Caco-2 (cell line): Measurements from ENCODE around the gene SLC2A4. TPM values are rescaled to one million over a fixed set of nuclear protein-coding genes. Genes with fewer than 3 reads are reported as not detected.

ENCODE experiments used
- BruUV-seq: library from RNA; stranded (reverse); fragments of 400-500 nt; replicated peaks from 2 replicates; lab custom pipeline; 2021; lab: Mats Ljungman, UMichigan
- CTCF ChIA-PET: fragments of 300-600 bp; sonication (Branson Sonifier 250); formaldehyde crosslinking; loops from one replicate; lab custom pipeline; 2022; ENCODE audit warnings: antibody characterized with exemption; lab: Charles Lee
- POLR2A ChIA-PET: fragments of 300-600 bp; sonication (Branson Sonifier 250); formaldehyde crosslinking; loops from one replicate; lab custom pipeline; 2022; ENCODE audit warnings: antibody characterized with exemption; lab: Charles Lee
- DNase-seq, 2 experiments: peaks; one replicate each; pipeline versions ENCODE4 v3.0.0 to v3.0.0-alpha.2; 2020 to 2022
- H3K27me3 ChIP-seq: replicated peaks from 2 replicates; pipeline ENCODE4 v1.6.0; 2011; ENCODE audit warnings: low read length; ENCODE audit not compliant: control insufficient read depth, insufficient read depth
- H3K36me3 ChIP-seq: 2 replicates; pipeline ENCODE4 v1.5.1; 2011; ENCODE audit warnings: low read length; ENCODE audit not compliant: control insufficient read depth, insufficient read depth
- H3K4me1 ChIP-seq: fragments of 250-450 bp; sonication (Bioruptor Pico); 2 replicates; pipeline ENCODE4 v1.5.1; 2020; ENCODE audit warnings: mild to moderate bottlenecking
- H3K4me3 ChIP-seq: 2 replicates; pipeline ENCODE4 v1.5.1; 2011; ENCODE audit warnings: low read depth, mild to moderate bottlenecking, control low read depth, low read length
- H3K9me3 ChIP-seq: fragments of 250-450 bp; sonication (Bioruptor Pico); 2 replicates; pipeline ENCODE4 v1.5.1; 2020; ENCODE audit warnings: mild to moderate bottlenecking, moderate library complexity
- H3K27ac Mint-ChIP-seq: one replicate; pipeline ENCODE4 v1.8.0; 2022; ENCODE audit warnings: mixed read lengths; ENCODE audit not compliant: unreplicated experiment
- H3K27me3 Mint-ChIP-seq: one replicate; pipeline ENCODE4 v1.8.0; 2022; ENCODE audit warnings: mixed read lengths; ENCODE audit not compliant: insufficient read depth, unreplicated experiment
- H3K36me3 Mint-ChIP-seq: one replicate; pipeline ENCODE4 v1.8.0; 2022; ENCODE audit warnings: mild to moderate bottlenecking, mixed read lengths; ENCODE audit not compliant: insufficient read depth, unreplicated experiment
- H3K4me1 Mint-ChIP-seq: one replicate; pipeline ENCODE4 v1.8.0; 2022; ENCODE audit warnings: low read depth, mixed read lengths; ENCODE audit not compliant: unreplicated experiment
- H3K4me3 Mint-ChIP-seq: one replicate; pipeline ENCODE4 v1.8.0; 2022; ENCODE audit warnings: mild to moderate bottlenecking, moderate library complexity, mixed read lengths; ENCODE audit not compliant: unreplicated experiment
- H3K9me3 Mint-ChIP-seq: one replicate; pipeline ENCODE4 v1.8.0; 2022; ENCODE audit warnings: mixed read lengths; ENCODE audit not compliant: unreplicated experiment
- intact Hi-C: fragments of 100-400 bp; cut with micrococcal nuclease; formaldehyde crosslinking; loops from one replicate; pipeline ENCODE4 v1.10.0; 2022; ENCODE audit not compliant: unreplicated experiment
- total RNA-seq: library from RNA; stranded (reverse); gene quantifications from 2 replicates; pipeline ENCODE4 v1.2.3, GENCODE V29; 2022
- TF ChIP-seq, protein P1 (sequence below), 2 experiments: fragments of 200-600 bp in 1 of 2; IDR thresholded peaks; 1 replicate in 1 of 2; 2 replicates in 1 of 2; pipeline versions ENCODE4 v1.5.1 to v1.8.0; 2011 to 2022; ENCODE audit warnings: antibody characterized with exemption in 1 of 2, control low read depth in 1 of 2, inconsistent platforms in 1 of 2, low read depth in 1 of 2, low read length in 1 of 2, mild to moderate bottlenecking in 1 of 2, moderate library complexity in 1 of 2; ENCODE audit not compliant: insufficient read depth in 1 of 2, severe bottlenecking in 1 of 2, unreplicated experiment in 1 of 2

Gene SLC2A4
- total RNA-seq, 1 experiment from 2014 or later, result 0.88 TPM

DNA sequence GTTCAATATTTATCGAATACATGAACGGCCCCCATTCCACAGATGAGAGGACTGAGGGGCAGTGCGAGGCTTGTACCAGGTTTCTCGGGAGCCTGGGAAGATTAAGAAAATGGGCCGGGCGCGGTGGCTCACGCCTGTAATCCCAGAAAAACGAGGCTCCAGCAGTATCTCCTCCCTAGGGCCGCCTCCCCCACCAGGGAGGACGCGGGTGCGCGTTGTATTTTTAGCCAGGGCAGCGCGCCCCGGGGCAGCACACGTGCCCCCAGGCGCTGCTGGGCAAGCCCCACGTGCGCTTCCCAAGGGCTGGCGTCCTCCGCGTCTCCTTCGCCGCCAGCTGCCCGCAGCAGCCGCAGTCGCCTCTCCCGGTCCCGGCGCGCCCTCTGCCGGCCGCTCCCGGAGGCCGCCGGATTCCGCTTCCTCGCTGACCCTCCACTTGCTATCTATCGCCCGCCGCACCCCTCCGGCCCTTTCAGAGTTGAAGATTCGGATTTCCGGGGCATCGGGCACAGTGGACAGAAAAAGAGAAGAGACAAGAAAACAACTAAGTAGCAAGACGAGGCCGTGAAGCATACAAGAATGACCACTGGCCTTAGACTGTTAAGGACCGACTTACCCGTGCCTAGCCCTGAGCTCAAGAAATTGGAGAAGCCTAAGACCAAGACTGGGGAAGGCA, 14.8 kb downstream of the SLC2A4 start:
- H3K4me1 Mint-ChIP-seq, result peaks cover 6% of the 10 kb centered on the region
- no peaks in the 10 kb centered on the region for H3K27me3 ChIP-seq
- H3K4me1 ChIP-seq, result 0 out of 2 replicates have a peak, but pooled peaks cover 10% of the 10 kb centered on the region
- H3K36me3 Mint-ChIP-seq, result no peaks in the 10 kb centered on the region
- CTCF ChIA-PET, result interaction anchor here (0.7 to 1.5 kb wide), 4 partner anchors 13 to 48 kb away, joined by 3 to 20 read pairs (median 3); partner anchors contain the start of gene SLC2A4
- H3K27me3 Mint-ChIP-seq, result no peaks in the 10 kb centered on the region
- intact Hi-C loops, result no loop called here
- BruUV-seq, result no TSS peak
- H3K9me3 Mint-ChIP-seq, result no peaks in the 10 kb centered on the region
- no peaks in the 10 kb centered on the region for H3K9me3 ChIP-seq
- peak overlapping the region; percentile 43 for H3K4me3 Mint-ChIP-seq
- TF ChIP-seq, protein P1, sequence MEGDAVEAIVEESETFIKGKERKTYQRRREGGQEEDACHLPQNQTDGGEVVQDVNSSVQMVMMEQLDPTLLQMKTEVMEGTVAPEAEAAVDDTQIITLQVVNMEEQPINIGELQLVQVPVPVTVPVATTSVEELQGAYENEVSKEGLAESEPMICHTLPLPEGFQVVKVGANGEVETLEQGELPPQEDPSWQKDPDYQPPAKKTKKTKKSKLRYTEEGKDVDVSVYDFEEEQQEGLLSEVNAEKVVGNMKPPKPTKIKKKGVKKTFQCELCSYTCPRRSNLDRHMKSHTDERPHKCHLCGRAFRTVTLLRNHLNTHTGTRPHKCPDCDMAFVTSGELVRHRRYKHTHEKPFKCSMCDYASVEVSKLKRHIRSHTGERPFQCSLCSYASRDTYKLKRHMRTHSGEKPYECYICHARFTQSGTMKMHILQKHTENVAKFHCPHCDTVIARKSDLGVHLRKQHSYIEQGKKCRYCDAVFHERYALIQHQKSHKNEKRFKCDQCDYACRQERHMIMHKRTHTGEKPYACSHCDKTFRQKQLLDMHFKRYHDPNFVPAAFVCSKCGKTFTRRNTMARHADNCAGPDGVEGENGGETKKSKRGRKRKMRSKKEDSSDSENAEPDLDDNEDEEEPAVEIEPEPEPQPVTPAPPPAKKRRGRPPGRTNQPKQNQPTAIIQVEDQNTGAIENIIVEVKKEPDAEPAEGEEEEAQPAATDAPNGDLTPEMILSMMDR (IDR thresholded peaks at IDR 0.05; ENCODE audit: insufficient read depth in 1 of 2, low read depth in 1 of 2, low read length in 1 of 2, severe bottlenecking in 1 of 2, unreplicated experiment in 1 of 2), result peak; percentile 66 to 76
- H3K27ac Mint-ChIP-seq, result peak overlapping the region; percentile 54
- peak; percentile 69 to 84 for DNase-seq
- H3K4me3 ChIP-seq, result peak overlapping the region; percentile 12; the same call in 1 of the 2 replicates
- H3K36me3 ChIP-seq, result no peaks in the 10 kb centered on the region
- POLR2A ChIA-PET, result no interaction called here

DNA sequence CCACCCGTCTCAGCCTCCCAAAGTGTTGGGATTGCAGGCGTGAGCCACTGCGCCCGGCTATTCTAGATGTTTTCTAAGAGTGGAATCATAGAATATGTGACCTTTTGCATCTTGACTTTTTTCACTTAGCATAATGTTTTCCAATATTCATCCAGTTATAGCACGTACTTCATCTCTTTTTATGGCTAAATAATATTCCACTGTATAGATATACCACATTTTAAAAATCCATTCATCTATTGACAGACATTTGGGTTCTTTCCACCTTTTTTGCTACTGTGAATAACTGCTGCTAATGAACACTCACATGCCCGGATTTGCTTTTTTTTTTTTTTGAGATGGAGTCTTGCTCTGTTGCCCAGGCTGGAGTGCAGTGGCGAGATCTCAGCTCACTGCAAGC, 22.7 kb downstream of the SLC2A4 start:
- intact Hi-C loops, result no loop called here
- no TSS peak for BruUV-seq
- POLR2A ChIA-PET, result no interaction called here
- H3K27ac Mint-ChIP-seq, result no peak overlapping the region
- no peak for DNase-seq
- H3K4me3 Mint-ChIP-seq, result no peak overlapping the region
- Histone ChIP-seq H3K4me1 (no peaks in the 10 kb centered on the region; the same call in 1 of the 2 replicates), H3K36me3 (no peaks in the 10 kb centered on the region), H3K4me3 (no peak overlapping the region), H3K27me3 (no peaks in the 10 kb centered on the region), H3K9me3 (no peaks in the 10 kb centered on the region)
- TF ChIP-seq, protein P1 (IDR thresholded peaks at IDR 0.05; ENCODE audit: insufficient read depth in 1 of 2, low read depth in 1 of 2, low read length in 1 of 2, severe bottlenecking in 1 of 2, unreplicated experiment in 1 of 2), result no peak
- H3K36me3 Mint-ChIP-seq, result peaks cover 24% of the 10 kb centered on the region
- H3K27me3 Mint-ChIP-seq, result no peaks in the 10 kb centered on the region
- no peaks in the 10 kb centered on the region for H3K4me1 Mint-ChIP-seq
- no peaks in the 10 kb centered on the region for H3K9me3 Mint-ChIP-seq
- CTCF ChIA-PET, result no interaction called here

DNA sequence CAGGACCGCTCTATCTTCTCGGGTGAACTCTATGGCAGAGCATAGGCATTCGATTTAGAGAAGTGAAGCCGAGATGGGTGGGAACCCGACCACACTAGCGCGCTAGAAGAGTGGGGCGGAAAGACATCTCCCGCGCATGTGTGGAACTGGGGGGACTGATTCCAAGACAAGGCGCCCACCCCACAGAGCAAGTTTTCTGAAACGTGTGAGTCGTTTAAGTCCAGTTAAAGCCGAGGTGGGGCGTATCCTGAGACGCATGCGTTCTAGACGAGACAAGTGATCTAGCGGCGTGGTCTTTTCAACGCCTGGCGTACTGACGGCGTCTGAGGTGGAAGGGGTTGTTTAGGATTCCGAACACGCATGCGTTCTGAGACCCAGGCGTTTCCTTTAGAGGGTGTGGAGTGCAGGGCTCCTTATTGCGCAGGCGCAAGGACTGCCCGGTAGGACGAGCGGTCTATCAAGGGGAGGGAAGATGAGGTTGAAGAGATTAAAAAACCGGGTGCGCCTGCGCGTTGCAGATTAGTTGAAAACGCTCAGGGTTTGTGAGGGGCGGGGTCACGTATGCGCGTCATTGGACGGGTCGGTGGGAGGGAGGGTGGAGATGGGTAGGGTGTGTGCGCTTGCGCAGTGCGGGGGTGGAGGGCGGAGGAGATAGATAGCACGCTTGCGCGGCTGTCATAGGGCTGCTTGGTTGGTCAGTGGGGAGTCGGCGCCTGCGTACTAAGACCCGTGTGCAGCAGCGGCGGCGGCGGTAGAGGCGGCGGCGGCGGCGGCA, 25.6 kb downstream of the SLC2A4 start, which contains the start of gene EIF5A:
TSS of gene EIF5A (plus strand) at position 718 of the 775 bp plus-strand sequence. CDS start 2,008 bp downstream, outside the sequence.
- TF ChIP-seq, protein P1 (IDR thresholded peaks at IDR 0.05; ENCODE audit: insufficient read depth in 1 of 2, low read depth in 1 of 2, low read length in 1 of 2, severe bottlenecking in 1 of 2, unreplicated experiment in 1 of 2), result no peak

More for the DNA sequence above, 25.6 kb downstream of the SLC2A4 start, which contains the start of gene EIF5A:
- Histone ChIP-seq H3K27me3 (no peaks in the 10 kb centered on the region), H3K4me1 (no peaks in the 10 kb centered on the region; the same call in 1 of the 2 replicates), H3K9me3 (no peaks in the 10 kb centered on the region), H3K36me3 (peaks cover 5% of the 10 kb centered on the region), H3K4me3 (peak within 1 kb of the TSS; percentile 71)
- CTCF ChIA-PET, result no interaction called here
- no peaks in the 10 kb centered on the region for H3K9me3 Mint-ChIP-seq
- no peaks in the 10 kb centered on the region for H3K27me3 Mint-ChIP-seq
- peak within 1 kb of the TSS; percentile 93 for H3K27ac Mint-ChIP-seq
- peak within 1 kb of the TSS; percentile 93 for H3K4me3 Mint-ChIP-seq
- intact Hi-C loops, result loop anchor here (5.0 kb wide), 1 partner anchor 175 kb away; the partner anchor contains the start of genes POLR2A and SLC35G6
- DNase-seq, result peak; percentile 94 to 98
- H3K36me3 Mint-ChIP-seq, result peaks cover 53% of the 10 kb centered on the region
- H3K4me1 Mint-ChIP-seq, result peaks cover 10% of the 10 kb centered on the region
- POLR2A ChIA-PET, result no interaction called here
- no TSS peak for BruUV-seq
